D341Med (cell line): ENCODE results near the gene PGBD2.
A peak's percentile ranks its signal among the peaks of the same experiment; 100 is the strongest.
"Not testable (repeated sequence)": the region's sequence is repeated elsewhere in the genome, so short reads cannot be mapped to it uniquely, and the experiment has no call there.

Experiments
- DNase-seq: peaks from one replicate; pipeline ENCODE4 v3.0.0; 2012; ENCODE audit warnings: low spot score

Gene PGBD2, protein sequence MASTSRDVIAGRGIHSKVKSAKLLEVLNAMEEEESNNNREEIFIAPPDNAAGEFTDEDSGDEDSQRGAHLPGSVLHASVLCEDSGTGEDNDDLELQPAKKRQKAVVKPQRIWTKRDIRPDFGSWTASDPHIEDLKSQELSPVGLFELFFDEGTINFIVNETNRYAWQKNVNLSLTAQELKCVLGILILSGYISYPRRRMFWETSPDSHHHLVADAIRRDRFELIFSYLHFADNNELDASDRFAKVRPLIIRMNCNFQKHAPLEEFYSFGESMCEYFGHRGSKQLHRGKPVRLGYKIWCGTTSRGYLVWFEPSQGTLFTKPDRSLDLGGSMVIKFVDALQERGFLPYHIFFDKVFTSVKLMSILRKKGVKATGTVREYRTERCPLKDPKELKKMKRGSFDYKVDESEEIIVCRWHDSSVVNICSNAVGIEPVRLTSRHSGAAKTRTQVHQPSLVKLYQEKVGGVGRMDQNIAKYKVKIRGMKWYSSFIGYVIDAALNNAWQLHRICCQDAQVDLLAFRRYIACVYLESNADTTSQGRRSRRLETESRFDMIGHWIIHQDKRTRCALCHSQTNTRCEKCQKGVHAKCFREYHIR

DNA sequence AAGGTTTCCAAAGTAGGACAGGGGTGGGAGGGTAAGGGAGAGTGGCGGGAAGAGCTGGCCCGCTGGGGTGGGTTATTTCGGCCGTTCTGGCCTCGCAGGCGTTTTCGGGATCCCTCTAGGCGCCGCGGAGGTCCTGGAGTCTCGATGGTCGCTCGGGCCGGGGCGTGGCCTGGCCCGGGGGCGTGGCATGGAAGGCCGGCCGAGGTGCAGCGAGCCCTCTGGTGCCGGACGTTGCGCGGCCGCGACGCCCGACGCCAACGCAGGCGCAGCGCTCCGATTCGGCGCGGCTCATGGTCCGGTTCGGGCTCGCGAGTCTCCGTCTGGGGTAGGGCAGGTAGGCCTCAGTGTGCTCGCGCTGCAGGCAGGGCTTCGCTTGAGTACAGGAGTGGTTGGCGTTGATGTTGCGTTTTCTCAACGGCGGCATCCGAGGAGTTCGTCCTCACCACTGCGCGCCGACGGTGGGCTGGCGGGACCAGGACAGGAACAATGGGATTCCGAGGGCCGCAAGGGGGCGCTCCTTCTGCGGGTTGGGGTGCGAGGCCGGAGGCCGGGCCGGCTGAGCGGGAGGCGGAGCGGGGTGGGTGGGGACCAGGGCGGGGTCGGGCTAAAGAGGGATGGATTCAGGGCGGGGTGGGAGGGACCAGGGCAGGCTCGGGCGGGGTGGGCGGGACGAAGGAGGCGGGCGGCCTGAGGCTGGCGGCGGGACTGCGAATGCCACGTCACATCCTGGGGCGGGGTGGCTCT lies at the start of gene PGBD2:
TSS of gene PGBD2 (plus strand) at position 227 of the 744 bp plus-strand sequence. CDS start 7,628 bp downstream, outside the sequence.
- DNase-seq, result peak; percentile 99

DNA sequence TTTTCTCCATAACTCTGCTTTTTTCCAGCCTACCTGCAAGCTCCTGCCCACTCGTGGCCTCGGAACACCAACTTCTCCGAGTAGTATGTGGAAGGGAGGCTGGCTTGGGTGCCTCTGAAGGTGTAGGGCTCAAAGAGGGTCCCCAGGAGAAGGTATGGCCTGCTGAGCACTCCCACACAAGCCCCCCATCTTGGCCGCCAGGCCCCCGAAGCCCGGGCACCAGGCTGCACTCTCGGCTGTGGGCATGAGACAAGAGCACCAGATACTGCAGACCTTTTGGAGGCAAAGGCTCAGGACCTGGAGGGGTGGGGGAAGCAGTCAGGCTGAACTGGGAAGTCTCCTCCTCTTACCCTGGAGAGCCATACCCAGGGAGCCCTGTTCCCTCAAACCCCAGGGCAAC lies 48.8 kb upstream of the PGBD2 start:
- DNase-seq, result peak; percentile 38

DNA sequence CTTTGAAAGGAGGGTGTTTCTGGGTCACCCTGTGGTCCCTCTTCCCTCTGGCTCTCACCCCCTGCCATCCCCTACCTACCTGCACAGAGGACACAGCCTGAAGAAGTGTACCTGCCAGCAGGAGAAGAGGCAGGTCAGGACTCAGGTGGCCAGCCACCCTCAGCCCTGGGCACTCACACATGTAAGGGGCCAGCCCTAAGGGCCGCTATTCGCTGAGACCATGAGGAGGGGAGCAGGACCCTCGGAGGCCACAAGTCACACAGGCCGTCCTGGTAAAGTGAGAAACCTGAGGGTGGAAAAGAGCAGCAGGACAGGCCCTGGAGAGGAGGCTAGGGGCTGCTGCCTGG lies 48.3 kb upstream of the PGBD2 start:
- no peak for DNase-seq

DNA sequence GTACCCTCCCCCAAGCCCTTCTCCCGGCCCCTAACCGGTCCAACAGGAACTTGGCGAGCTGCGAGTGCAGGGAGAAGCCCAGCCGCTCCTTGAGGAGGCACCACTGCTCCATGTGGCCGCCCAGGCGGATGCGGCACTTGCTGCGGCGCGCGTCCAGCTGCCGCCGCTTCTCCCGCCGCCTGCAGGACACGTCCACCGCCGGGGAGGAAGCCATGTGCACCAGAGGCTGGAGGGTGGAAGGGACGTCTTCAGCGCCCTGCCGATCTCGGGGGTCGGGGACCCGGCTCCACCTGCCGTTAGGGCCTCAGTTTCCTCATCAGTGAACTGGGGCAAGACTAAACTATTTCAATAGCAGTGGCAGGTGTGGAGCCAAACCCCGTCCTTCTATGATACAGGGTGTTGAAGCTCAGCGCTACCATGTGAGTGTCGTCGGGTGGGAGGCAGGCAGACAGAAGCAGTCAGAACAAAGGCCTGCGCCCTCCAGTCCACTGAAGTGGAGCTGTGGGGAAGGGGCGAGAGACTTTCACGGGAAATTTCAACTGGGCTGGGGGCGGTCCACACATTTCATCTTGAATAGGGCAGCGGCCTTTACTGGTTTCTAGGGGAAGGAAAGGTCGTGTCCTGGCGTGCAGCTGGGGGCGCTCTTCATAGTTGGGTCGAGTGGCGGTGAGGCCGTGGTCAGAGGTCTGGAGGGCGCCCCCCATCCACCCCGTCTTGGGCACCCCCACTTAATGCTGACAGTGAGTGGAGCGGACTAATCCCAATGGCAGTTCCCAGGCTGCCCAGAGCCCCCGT lies 47.7 kb upstream of the PGBD2 start:
- peak; percentile 82 for DNase-seq

DNA sequence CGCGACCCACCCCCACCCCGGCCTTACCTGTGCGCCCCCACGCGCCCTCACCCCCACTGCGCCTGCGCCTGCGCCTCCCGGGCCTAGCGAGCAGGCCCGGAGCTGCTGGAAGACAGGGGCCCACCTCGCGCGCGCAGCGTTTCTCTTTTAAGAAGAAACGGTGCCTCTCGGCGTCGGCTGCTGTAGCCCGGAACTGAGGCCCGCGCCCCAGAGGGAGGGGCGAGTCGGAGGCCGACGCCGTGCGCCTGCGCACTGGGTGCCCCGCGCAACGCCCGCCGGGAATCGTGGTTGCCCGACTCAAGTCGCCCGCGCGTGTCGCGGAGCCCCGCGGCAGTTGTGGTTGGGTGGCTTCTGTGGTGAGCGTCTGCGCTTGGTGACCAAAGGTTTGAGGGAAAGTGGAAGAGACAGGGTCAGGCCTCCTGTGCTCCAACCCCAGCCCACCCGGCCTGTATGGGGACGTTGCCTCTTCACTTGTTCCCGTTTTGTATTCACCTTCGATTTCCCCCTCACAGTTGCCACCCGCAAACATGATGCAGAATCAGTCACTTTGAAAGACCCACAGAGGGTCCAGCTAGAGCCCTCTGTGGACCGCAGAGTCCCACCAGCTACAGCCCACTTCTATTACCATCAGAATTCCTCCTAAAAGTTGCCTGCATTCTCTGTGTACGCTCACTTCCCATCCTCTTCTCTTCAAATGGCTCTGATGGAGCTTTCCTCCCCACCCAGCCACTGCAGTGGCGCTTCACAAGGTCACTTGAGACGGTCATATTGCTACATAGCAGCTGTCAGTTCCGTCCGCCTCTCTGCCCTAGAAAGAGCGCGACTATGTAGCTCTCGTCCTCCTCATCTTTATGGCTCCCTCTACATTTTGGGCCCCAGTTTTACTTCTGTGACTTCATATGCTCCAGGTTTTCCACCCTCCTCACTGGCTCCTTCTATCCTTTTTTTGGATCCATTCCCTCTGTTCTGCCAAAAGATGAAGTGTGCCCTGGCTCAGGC lies 46.8 kb upstream of the PGBD2 start, which contains the start of gene ZNF692:
TSS of gene ZNF692 (minus strand) at position 195 of the 999 bp plus-strand sequence. CDS start 776 bp downstream, outside the sequence.
- DNase-seq, result peak; percentile 99

DNA sequence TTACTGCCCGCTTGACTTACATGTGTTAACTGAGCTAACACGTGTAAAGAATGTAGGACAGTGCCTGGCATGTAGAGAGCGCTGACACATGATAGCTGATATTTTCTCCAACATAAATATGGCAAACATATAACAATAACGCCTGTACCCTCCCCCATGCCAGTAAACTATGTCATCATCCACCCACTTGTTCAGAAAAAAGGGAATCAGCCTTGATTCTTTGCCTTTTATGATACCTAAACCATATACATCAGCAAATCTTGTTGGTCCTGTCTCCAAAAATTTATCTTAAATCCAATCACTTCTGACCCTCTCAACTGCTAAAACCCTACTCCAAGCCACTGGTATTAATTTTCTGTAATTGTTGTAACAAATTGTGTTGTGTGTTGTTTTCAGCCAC lies 46.0 kb upstream of the PGBD2 start:
- no peak for DNase-seq

DNA sequence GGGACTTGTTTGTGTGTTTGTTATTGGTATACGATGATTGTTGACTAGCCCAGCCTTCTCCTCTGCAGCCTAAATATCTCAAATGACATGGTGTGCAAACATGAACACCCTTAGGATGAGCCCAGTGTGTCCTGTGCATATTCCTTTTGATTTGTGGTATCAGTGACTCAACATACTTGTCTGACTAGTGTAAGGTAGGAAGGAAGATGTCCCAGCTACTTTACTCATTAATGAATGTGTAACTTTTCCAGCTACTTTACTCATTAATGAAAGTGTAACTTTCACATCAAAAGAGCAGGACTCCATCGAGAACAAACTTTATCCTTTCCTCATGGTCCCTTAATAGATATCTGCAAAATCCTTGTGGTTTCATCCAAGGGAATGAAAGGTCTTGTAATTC lies 44.4 kb upstream of the PGBD2 start:
- no peak for DNase-seq

DNA sequence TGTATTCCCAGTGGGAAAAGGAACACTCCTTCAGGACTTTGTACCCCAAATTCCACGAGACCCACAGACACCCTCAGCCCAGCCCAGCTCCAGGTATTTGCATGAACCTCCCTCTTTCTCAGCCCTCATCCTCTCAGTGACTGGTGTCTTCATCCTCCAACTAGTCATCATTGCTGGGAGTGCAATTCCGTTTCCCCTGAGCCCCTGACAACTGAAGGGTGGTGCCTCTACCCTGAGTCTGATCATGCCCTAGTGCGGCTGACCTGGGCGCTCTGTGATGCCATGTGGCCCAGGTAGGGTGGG lies 43.4 kb upstream of the PGBD2 start:
- no peak for DNase-seq

DNA sequence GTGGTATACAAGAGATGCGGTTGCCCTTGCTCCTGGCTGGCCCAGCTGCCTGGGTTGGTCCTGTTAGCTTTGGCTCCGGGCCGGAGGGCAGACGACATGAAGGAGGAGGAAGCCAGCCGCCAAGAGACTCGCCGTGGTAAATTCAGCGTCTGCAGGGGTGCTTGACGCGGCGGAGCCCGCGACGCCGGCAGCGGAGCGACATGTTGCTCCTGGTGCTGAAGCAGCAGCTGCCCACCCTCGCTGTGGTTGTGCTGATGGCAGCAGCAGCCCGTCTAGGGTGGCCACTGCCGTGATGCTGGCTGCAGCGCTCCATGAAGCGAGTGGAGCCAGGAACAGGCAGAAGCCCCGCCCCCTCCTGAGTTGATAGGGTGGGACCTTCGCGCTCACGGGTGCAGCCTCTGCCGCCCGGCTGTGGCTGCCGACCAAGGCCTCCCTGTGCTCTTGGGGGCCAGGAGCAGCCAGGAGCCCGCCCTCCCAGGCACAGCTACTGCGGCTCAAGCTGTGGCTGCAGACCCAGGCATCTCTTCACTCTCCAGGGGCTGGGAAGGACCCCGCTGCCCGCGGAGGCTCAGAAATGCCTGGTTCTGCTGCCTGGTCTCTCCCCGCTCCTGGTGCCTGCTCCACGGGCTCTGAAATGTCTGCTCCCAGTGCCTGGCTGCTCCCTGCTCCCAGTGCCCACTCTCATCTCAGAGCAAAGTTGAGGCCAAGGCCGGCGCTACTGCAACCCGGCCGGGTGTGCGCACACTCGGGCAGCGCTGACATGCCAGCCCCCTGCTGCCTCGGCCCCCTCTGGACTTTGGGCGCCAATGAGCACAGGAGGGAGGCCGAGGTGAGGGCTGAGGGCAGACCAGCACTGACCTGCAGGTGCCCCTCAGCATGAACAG lies 42.8 kb upstream of the PGBD2 start:
- peak; percentile 82 for DNase-seq

DNA sequence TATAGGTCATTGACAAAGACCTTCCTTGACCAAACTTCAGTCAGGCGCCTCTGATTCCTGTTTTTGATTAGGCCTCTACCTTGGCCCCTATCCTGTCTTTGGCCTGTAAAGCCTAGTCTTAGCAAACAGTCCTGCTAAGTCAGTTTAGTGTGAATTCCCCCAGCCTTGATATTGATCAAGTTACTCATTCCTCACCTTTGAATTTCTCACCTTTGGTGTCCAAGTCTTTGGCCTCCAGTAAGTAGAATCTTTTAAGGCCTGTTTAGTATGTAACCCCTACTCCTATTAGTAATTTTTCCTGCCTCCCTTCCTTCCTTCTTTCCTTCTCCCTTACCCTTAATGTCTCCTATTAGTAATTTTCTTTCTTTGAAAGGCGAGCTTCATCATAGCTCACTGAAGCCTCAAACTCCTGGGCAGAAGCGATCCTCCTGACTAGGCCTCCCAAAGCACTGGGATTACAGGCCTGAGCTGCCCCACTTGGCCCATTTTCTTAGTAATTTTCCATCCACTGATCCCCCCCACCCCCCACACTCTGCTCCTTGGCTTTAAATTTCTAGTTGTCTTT lies 34.1 kb upstream of the PGBD2 start:
- no peak for DNase-seq

DNA sequence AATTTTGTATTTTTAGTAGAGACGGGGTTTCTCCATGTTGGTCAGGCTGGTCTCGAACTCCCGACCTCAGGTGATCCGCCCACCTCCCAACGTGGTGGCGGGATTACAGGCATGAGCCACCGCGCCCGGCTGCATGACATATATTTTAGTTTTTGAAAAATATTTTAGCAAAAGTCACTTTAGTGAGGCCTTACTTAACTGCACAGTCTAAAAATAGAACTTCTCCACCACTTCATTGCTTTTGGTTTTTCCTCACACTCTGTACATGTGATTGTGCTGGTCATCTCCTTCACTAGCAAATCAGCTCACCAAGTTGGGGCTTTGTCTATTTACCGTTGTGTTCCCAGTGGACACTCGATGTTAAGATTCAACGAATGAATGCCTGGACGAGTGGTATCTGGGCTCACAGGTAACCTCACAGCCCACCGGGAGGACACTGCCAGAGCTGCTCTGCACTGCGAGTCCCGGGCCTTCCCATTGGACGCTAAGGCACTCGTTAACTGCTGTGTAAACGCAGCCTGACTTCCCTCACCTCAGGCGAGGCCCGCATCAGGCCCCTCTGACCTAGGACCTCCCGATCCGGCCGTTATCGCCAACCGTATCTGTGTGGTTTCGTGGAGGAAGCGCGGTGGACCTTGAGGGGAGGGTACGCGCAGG lies 33.2 kb upstream of the PGBD2 start:
- peak; percentile 78 for DNase-seq

DNA sequence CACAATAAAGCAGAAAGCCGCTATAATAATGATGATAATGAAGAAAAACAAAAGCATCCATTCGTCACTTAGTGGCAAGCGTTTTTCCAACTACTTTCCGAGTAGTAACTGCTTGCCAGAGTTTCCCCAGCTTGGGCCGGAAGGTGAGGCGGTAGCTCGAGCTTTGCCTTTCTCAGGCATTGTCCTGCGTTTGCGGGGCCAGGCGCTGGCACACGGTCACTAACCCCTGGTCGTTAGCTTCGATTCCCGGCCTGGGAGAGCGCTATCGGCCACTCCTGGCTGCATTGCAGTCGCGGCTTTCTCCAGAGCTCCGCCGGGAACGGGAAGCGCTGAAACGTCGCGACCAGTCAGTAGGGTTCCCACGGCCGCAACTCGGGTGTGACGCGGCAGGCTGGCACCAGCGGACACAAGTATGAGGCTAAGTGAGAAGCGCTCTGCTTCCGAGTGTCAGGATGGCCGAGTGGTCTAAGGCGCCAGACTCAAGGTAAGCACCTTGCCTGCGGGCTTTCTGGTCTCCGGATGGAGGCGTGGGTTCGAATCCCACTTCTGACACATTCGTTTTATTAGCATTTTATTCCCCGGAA lies 32.5 kb upstream of the PGBD2 start:
- DNase-seq, result peak; percentile 94

DNA sequence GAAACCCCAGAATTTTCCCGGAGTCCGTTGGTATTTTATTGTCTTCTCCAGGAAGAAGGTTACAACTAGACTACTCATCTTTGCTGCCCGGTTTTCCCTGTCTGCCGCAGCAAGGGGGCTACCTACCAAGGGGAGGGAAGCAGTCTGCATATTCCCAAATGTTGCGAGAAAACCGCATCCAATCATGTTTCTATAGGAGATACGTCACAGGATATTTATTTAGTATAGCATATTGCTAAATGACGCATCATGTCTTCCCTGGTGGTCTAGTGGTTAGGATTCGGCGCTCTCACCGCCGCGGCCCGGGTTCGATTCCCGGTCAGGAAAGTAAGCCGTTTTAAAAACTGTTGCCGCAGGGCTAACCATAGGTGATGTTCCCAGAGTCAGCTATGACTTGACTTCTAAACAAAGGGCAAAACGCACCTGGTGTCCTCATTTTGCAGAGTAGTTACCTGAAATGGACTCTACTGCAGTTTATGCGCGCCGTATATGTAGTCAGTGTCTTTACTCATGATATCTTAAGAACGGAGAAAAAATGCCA lies 32.0 kb upstream of the PGBD2 start:
- DNase-seq, result peak; percentile 72

DNA sequence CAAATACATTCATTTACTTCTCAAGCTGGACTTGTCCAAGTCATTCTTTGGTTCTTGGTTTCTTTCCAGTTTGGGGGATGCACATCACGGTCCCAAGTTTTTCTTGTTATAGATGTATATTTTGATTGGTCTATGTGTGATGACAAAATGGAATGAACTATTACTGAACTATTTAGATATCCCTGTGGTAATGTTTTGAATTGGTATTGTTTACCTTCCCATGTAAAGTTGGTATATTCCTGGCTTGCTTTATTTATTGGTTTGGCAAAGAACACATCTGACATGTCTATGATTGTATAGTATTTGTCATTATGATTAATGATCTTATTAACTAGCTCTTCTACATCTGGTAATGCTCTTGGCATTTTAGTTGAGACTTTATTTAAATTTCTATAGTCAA lies 24.8 kb upstream of the PGBD2 start:
- no peak for DNase-seq

DNA sequence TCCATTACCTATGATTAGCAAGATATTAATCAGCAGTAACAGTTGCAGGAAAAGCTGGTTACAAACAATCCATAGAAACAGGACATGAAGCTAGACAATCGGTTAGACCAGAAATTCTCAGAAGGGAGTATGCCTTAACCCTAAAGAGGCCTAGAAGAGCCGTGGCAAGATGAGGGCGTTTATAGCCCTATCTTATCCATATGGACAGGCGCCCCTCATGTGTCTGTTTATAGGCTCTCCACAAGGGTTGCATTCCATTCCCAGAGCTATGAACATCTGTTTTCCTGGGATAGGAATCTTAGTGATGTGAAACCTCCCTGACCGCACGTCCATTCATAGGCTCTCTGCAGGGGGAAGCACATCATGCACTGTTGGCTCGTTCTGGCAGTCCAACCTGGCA lies 23.6 kb upstream of the PGBD2 start:
- DNase-seq, result not testable (repeated sequence)

DNA sequence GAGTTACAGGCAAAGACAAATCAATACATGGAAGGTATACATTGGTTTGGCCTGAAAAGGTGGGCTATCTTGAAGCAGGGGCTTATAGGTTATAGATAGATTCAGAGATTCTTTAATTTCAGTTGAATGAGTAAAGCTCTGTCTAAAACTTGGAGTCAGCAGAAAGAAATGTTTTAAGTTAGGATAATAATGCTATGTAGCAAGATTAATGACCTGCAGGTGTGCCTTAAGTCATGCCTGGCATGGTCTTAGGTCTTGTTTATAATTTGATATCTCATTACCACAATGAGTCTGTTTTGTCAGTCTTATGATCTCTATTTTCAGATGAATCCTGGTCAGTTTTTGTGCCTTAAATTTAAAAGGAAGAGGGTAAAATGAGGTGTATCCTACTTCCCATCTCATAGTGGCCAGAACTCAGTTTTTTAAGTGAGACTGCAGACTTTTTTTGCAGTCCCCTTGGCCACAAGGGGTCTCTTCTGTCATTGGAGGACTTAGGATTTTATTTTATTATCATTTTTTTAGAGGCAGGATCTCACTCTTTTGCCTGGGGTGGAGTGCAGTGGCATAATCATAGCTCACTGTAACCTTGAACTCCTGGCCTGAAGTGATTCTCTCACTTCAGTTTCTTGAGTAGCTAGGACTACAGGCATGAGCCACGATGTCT lies 21.3 kb upstream of the PGBD2 start:
- DNase-seq, result no peak

DNA sequence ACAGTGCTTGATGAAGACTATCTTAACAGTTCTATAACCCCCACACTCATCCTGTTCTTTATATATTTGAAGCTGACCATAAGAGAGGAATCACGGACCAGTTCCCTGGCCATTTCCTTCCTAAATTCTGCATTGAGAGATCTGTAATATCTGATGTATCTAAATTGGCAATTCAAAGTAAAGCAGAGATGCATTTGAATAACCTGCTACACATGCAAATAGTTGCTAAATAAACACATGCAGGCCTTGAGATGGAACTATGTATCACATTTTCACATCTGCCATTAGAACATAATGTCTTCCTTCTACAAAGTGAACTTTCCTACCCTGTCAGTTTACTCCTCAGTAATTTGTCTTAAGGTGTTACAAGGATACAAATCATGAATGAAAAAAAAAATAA lies 20.4 kb upstream of the PGBD2 start:
- DNase-seq, result no peak
